Endodermal cell (in vitro differentiated cells): ENCODE data around the gene PITX2. TPM values are rescaled to one million over a fixed set of nuclear protein-coding genes. Genes with fewer than 3 reads are reported as not detected.
A peak's percentile ranks its signal among the peaks of the same experiment; 100 is the strongest.

Source experiments
- DNase-seq: peaks from one replicate; pipeline ENCODE4 v3.0.0-alpha.2; 2017
- H3K27ac ChIP-seq: 2 replicates; pipeline ENCODE4 v1.5.1; 2013; ENCODE audit warnings: mild to moderate bottlenecking, low read depth, low read length, moderate library complexity
- H3K27me3 ChIP-seq: 2 replicates; pipeline ENCODE4 v1.6.1; 2013; ENCODE audit warnings: mild to moderate bottlenecking, low read length, moderate library complexity; ENCODE audit not compliant: insufficient read depth, control insufficient read depth, poor library complexity, severe bottlenecking
- H3K36me3 ChIP-seq: 2 replicates; pipeline ENCODE4 v1.7.0; 2013; ENCODE audit warnings: mild to moderate bottlenecking, low read length, moderate library complexity; ENCODE audit not compliant: control insufficient read depth, insufficient read depth
- H3K4me1 ChIP-seq: one replicate; pipeline ENCODE4 v1.7.0; 2013; ENCODE audit warnings: low read length; ENCODE audit not compliant: control insufficient read depth, insufficient read depth
- H3K4me3 ChIP-seq: 2 replicates; pipeline ENCODE4 v1.5.1; 2013; ENCODE audit warnings: mild to moderate bottlenecking, low read length, moderate library complexity
- H3K9ac ChIP-seq: 2 replicates; pipeline ENCODE4 v1.6.1; 2013; ENCODE audit warnings: mild to moderate bottlenecking, low read length, moderate library complexity; ENCODE audit not compliant: poor library complexity, severe bottlenecking; ENCODE audit errors: extremely low read depth
- H3K9me3 ChIP-seq: 2 replicates; pipeline ENCODE4 v1.6.1; 2013; ENCODE audit warnings: mild to moderate bottlenecking, low read length, moderate library complexity; ENCODE audit not compliant: control insufficient read depth
- H3K27ac Mint-ChIP-seq: 2 replicates; pipeline ENCODE4 v1.8.0; 2020; ENCODE audit warnings: mixed read lengths
- H3K27me3 Mint-ChIP-seq: 2 replicates; pipeline ENCODE4 v1.8.0; 2021; ENCODE audit warnings: mild to moderate bottlenecking, mixed read lengths; ENCODE audit not compliant: insufficient read depth
- H3K36me3 Mint-ChIP-seq: 2 replicates; pipeline ENCODE4 v1.8.0; 2020; ENCODE audit warnings: low read depth, mixed read lengths
- H3K4me1 Mint-ChIP-seq: 2 replicates; pipeline ENCODE4 v1.8.0; 2020; ENCODE audit warnings: mixed read lengths
- H3K4me3 Mint-ChIP-seq: 2 replicates; pipeline ENCODE4 v1.8.0; 2020; ENCODE audit warnings: mild to moderate bottlenecking, moderate library complexity, mixed read lengths
- H3K9me3 Mint-ChIP-seq: 2 replicates; pipeline ENCODE4 v1.8.0; 2020; ENCODE audit warnings: mild to moderate bottlenecking, mixed read lengths
- WGBS, 2 experiments: methylation state at CpG; one replicate each; pipeline versions ENCODE4 v1.1.5 to v1.1.7; 2013; ENCODE audit warnings: missing lambda C conversion rate in 2 of 2, mixed read lengths in 1 of 2; ENCODE audit not compliant: insufficient coverage in 1 of 2, insufficient read length in 1 of 2; 5-methylcytosine and 5-hydroxymethylcytosine counted together
- long read RNA-seq, 4 experiments: library from polyadenylated mRNA in 2 of 4; library from RNA in 1 of 4; library from capped mRNA in 1 of 4; stranded (forward) in 3 of 4; unstranded in 1 of 4; transcript quantifications; one replicate each; pipeline ENCODE4 v2.0.0, GENCODE V29; 2020 to 2021; ENCODE audit warnings: inconsistent platforms in 1 of 4
- polyA plus RNA-seq, 2 experiments: library from polyadenylated mRNA; stranded (reverse); fragments of 50-300 nt; gene quantifications; one replicate each; pipeline ENCODE4 v1.2.3, GENCODE V29; 2013
- total RNA-seq, 2 donors: library from RNA; stranded (reverse); fragmentation: NEBNext Ultra II Directional in 1 of 2; extraction: Animal tissue kit (Norgen Biotek cat#: 25700) in 1 of 2; gene quantifications; 2 replicates in 1 of 2; 3 replicates in 1 of 2; pipeline ENCODE4 v1.2.1, GENCODE V29; 2021
- TF ChIP-seq, protein P1 (sequence below): fragments of 200-600 bp; sonication (generic); conservative IDR thresholded peaks from 2 replicates; pipeline ENCODE4 v1.5.0; 2021; ENCODE audit warnings: antibody characterized with exemption, mild to moderate bottlenecking

Gene PITX2
- 10 to 100 TPM; 28.8 to 32.7 TPM for total RNA-seq
- polyA plus RNA-seq (2013, experiment 1 of 2) = 27.2 TPM
- polyA plus RNA-seq (2013, experiment 2 of 2) = 34.7 TPM
- long read RNA-seq, experiment 1, partial matches to known transcripts = 3 of 15 reads
- long read RNA-seq, experiment 1, other reads (novel, unspliced or antisense) = 8 of 15 reads
- long read RNA-seq, experiment 2, transcript PITX2-215 (3 exons, 2,294 nt) = major isoform, 17 of 53 reads
- long read RNA-seq, experiment 2, transcript PITX2-203 (4 exons, 2,100 nt) = minor isoform, 8 of 53 reads
- long read RNA-seq, experiment 2, partial matches to known transcripts = 4 of 53 reads
- long read RNA-seq, experiment 2, other reads (novel, unspliced or antisense) = 21 of 53 reads
- long read RNA-seq, experiment 3, transcript PITX2-215 (3 exons, 2,294 nt) = major isoform, 10 of 123 reads
- long read RNA-seq, experiment 3, transcript PITX2-204 (5 exons, 1,897 nt) = minor isoform, 8 of 123 reads
- long read RNA-seq, experiment 3, transcript PITX2-210 (1 exons, 1,398 nt) = minor isoform, 9 of 123 reads
- long read RNA-seq, experiment 3, transcript PITX2-203 (4 exons, 2,100 nt) = minor isoform, 6 of 123 reads
- long read RNA-seq, experiment 3, partial matches to known transcripts = 14 of 123 reads
- long read RNA-seq, experiment 3, other reads (novel, unspliced or antisense) = 72 of 123 reads
- long read RNA-seq, experiment 4, transcript PITX2-215 (3 exons, 2,294 nt) = major isoform, 6 of 48 reads
- long read RNA-seq, experiment 4, partial matches to known transcripts = 4 of 48 reads
- long read RNA-seq, experiment 4, other reads (novel, unspliced or antisense) = 27 of 48 reads

DNA sequence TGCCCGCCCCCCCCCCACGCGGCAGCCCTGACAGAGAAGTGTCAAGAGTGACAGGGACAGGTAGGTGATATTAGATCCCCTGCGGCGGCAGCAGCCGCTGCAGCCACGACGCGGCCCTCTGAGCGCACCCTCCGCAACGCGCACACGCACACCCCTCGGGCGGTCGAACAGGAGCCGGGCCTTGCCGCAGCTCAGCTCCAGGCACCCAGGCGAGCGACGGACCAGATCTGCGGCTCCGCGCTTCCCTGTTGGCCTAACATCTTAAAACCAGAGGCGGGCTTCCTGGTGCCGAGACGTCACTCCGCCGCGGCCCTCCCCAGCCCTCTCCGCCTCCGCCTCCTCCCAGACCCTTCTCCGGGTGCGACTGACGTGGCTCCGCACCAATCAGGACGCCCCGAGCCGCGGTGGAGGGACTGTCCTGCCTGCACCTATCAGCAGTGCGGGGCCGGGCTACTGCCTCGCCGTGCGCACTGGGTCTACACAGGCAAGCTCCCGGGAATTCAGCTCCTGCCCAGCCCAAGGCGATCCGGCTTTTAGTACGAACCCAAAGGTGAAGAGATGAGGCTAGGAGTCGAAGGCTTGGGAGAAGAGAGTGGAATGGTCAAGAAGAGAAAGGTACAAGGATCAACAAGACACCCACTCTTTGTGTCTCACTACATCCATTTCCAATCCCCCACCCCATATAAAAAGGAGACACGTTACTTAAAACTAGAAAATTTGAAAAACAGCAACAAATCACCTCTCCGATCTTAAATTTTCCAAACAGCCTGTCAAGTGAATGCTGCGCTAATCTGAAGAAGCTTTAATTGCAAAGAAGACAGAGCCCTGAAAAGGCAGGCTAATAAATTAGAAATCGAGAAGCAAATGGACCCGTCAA lies at the start of gene PITX2:
Gene PITX2 (minus strand): TSS at position 237 of the 877 bp plus-strand sequence. CDS start 617 bp downstream, outside the sequence.
- H3K27me3 Mint-ChIP-seq = peaks cover 61% of the 10 kb centered on the region
- H3K36me3 Mint-ChIP-seq = peaks cover 9% of the 10 kb centered on the region
- Histone ChIP-seq H3K9ac (peak within 1 kb of the TSS; percentile 100), H3K27ac (no peak within 1 kb of the TSS), H3K27me3 (peaks cover 35% of the 10 kb centered on the region), H3K36me3 (peaks cover 12% of the 10 kb centered on the region), H3K4me3 (peak within 1 kb of the TSS; percentile 90), H3K9me3 (no peaks in the 10 kb centered on the region), H3K4me1 (peaks cover 8% of the 10 kb centered on the region)
- no peaks in the 10 kb centered on the region for H3K9me3 Mint-ChIP-seq
- H3K27ac Mint-ChIP-seq = peak within 1 kb of the TSS; percentile 99
- H3K4me3 Mint-ChIP-seq = peak within 1 kb of the TSS; percentile 97
- peaks cover 62% of the 10 kb centered on the region for H3K4me1 Mint-ChIP-seq
- TF ChIP-seq, protein P1, sequence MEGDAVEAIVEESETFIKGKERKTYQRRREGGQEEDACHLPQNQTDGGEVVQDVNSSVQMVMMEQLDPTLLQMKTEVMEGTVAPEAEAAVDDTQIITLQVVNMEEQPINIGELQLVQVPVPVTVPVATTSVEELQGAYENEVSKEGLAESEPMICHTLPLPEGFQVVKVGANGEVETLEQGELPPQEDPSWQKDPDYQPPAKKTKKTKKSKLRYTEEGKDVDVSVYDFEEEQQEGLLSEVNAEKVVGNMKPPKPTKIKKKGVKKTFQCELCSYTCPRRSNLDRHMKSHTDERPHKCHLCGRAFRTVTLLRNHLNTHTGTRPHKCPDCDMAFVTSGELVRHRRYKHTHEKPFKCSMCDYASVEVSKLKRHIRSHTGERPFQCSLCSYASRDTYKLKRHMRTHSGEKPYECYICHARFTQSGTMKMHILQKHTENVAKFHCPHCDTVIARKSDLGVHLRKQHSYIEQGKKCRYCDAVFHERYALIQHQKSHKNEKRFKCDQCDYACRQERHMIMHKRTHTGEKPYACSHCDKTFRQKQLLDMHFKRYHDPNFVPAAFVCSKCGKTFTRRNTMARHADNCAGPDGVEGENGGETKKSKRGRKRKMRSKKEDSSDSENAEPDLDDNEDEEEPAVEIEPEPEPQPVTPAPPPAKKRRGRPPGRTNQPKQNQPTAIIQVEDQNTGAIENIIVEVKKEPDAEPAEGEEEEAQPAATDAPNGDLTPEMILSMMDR = no peak
- 1 to 4% methylated on average over 21 to 56 of the region's 56 CpGs for WGBS, 2 experiments
- peak; percentile 100 for DNase-seq

DNA sequence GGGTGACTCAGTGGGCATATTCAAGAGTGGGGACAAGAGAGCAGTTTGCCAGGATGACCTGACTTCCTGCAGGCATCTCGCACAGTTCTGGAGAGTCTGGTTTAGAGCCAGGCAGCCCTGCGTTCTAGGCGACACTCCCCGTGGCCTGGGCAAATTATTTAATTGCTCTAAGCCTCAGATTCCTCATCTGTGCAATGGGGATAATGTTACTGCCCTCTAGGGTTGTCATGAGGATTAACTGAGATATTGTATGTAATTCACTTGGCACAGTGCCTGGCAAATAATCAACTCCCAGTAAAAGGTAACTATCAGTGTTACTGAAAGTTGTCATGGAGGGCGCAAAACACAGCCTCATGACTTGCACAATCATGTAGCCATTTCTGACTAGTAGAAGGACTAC lies 48.8 kb upstream of the PITX2 start:
- H3K4me3 Mint-ChIP-seq = no peak overlapping the region
- H3K27ac ChIP-seq = no peak overlapping the region
- H3K4me1 ChIP-seq = no peaks in the 10 kb centered on the region
- WGBS, 2 experiments = 92 to 100% methylated on average over 4 to 5 of the region's 5 CpGs
- no peak overlapping the region for H3K4me3 ChIP-seq
- no peak overlapping the region for H3K9ac ChIP-seq
- no peaks in the 10 kb centered on the region for H3K36me3 ChIP-seq
- no peak for DNase-seq
- H3K27me3 Mint-ChIP-seq = peaks cover 23% of the 10 kb centered on the region
- no peak overlapping the region for H3K27ac Mint-ChIP-seq
- H3K4me1 Mint-ChIP-seq = no peaks in the 10 kb centered on the region
- TF ChIP-seq, protein P1 = no peak
- H3K9me3 ChIP-seq = no peaks in the 10 kb centered on the region
- H3K27me3 ChIP-seq = no peaks in the 10 kb centered on the region
- no peaks in the 10 kb centered on the region for H3K36me3 Mint-ChIP-seq
- H3K9me3 Mint-ChIP-seq = no peaks in the 10 kb centered on the region

DNA sequence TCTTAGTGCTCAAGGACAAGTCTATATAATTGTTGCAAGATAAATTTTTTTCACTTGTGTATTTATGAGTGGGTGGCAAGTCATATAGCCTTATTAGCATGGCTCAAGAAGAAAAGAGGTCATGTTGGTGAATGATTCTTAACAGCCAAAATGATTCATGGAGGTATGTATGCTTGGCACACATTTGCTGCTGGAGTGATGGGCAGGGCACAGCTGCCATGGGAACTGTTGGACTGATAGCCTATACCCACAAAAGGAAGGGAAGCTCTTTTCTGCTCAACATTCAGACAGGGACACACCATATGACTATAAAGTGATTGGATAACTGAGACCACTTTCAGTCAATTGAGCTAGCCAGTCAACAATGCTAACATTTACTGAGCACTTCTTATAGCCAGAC lies 46.8 kb upstream of the PITX2 start:
- no peaks in the 10 kb centered on the region for H3K27me3 ChIP-seq
- no peak overlapping the region for H3K27ac ChIP-seq
- peaks cover 7% of the 10 kb centered on the region for H3K27me3 Mint-ChIP-seq
- TF ChIP-seq, protein P1 = no peak
- H3K9me3 ChIP-seq = no peaks in the 10 kb centered on the region
- H3K36me3 Mint-ChIP-seq = no peaks in the 10 kb centered on the region
- no peak overlapping the region for H3K4me3 ChIP-seq
- no peak overlapping the region for H3K9ac ChIP-seq
- H3K36me3 ChIP-seq = no peaks in the 10 kb centered on the region
- no peak overlapping the region for H3K27ac Mint-ChIP-seq
- no peaks in the 10 kb centered on the region for H3K9me3 Mint-ChIP-seq
- H3K4me1 Mint-ChIP-seq = no peaks in the 10 kb centered on the region
- H3K4me3 Mint-ChIP-seq = no peak overlapping the region
- DNase-seq = no peak
- no peaks in the 10 kb centered on the region for H3K4me1 ChIP-seq
